ENCODE results near the gene LPIN2.

DNA sequence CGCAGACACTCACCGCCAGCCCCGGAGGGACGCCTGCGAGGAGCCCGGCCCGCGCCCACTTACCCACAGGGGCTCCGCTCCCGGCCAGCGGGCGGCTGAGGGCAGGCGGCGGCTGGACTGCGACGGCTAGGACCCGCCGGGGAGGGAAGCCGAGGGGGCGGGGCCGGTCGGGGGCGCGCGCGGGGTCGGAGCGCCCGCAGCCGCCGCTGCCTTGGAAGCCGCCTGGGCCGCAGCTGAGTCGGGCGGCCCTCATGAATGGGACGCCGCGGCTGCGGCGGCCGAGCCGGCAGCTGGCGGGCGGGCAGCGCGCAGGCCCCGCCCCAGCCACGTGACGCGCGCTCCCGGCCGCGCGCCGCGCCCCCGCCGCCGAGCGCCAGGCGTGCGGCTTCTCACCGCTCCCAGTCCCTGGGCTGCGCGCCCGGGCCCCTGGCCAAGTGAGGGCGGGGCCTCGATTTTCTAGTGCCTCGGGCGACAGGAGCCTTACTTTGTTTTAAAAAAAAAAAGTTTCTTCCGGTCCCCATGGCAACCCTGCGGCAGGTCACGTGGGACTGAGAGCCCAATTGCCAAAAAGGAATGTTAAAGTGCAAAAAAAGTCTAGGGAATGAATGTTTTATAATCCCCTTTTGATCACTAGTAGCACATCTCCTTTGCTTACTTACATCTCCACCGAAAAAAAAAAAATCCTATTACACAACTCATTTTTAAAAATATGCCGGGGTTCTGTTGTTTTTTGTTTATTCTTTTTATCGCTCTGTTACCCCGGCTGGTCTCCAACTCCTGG lies at the start of gene LPIN2:
- TF ChIP-seq EZH2phosphoT487 (IDR thresholded peaks at IDR 0.05; ENCODE audit: insufficient read depth, low read depth) (no peak), EZH2 (IDR thresholded peaks at IDR 0.05; ENCODE audit: insufficient read depth, poor library complexity, severe bottlenecking) (no peak)
